ENCODE results near the gene GDAP1L1. TPM values are rescaled to one million over a fixed set of nuclear protein-coding genes. Genes with fewer than 3 reads are reported as not detected.

GDAP1L1 gene
- total RNA-seq (1 to 10 TPM in 1 of 5 donors, under 1 TPM in 1, not detected in 3; 0.29 to 1.5 TPM), polyA plus RNA-seq (1 to 10 TPM in 1 of 3 donors, under 1 TPM in 2; 0.25 to 1.1 (median 0.61) TPM)
- long read RNA-seq, donor 1, partial matches to known transcripts, result 0 of 1 reads
- long read RNA-seq, donor 1, other reads (novel, unspliced or antisense), result 0 of 1 reads
- long read RNA-seq, donor 2, partial matches to known transcripts, result 0 of 1 reads
- long read RNA-seq, donor 2, other reads (novel, unspliced or antisense), result 0 of 1 reads
- long read RNA-seq, donor 3, result 0 reads
- long read RNA-seq, donor 4, result 0 reads
- long read RNA-seq, donor 5, result 0 reads
- long read RNA-seq, donor 6, partial matches to known transcripts, result 0 of 2 reads
- long read RNA-seq, donor 6, other reads (novel, unspliced or antisense), result 0 of 2 reads
- long read RNA-seq, donor 7, partial matches to known transcripts, result 0 of 1 reads
- long read RNA-seq, donor 7, other reads (novel, unspliced or antisense), result 0 of 1 reads
- long read RNA-seq, donor 8, result 0 reads
- long read RNA-seq, donor 9, result 0 reads
- long read RNA-seq, donor 10, result 0 reads

- intact Hi-C loops (cut with DNase I; ENCODE audit: low total_unique reads), result no loop called here
- Histone ChIP-seq H3K36me3 (no peaks in the 10 kb centered on the region), H3K27me3 (peaks cover 0 to 37% (median 24%) of the 10 kb centered on the region in 3 donors), H3K4me1 (peaks cover 9 to 16% (median 12%) of the 10 kb centered on the region in 4 donors), H3K9me3 (no peaks in the 10 kb centered on the region), H3K27ac (no peak within 1 kb of the TSS), H3K4me3 (peak within 1 kb of the TSS; percentile 24 to 39 (median 34))
- 3 to 6% (median 5%) methylated on average over 11 to 32 of the region's 32 CpGs for WGBS, 5 donors
- DNase-seq, result peak in 1 of 2 donors; percentile 62
- TF ChIP-seq EP300 (IDR thresholded peaks at IDR 0.05) (no peak), CTCF (IDR thresholded peaks at IDR 0.05) (no peak), POLR2AphosphoS5 (IDR thresholded peaks at IDR 0.05) (no peak), POLR2A (IDR thresholded peaks at IDR 0.05) (no peak)
These were observed at the start of gene GDAP1L1 for GRCh38 chr20:44247131-44247571. TSS of gene GDAP1L1 (plus strand) at chr20:44247308. CDS start at chr20:44247335, 27 bp downstream.

GRCh38 chr20:44198872-44199271, 48.2 kb upstream of the GDAP1L1 start:
- H3K36me3 ChIP-seq, result peaks cover 54 to 77% (median 74%) of the 10 kb centered on the region in 4 donors
- no peaks in the 10 kb centered on the region for H3K9me3 ChIP-seq
- TF ChIP-seq POLR2AphosphoS5 (IDR thresholded peaks at IDR 0.05), result no peak
- no peak for TF ChIP-seq EP300 (IDR thresholded peaks at IDR 0.05)
- no peak for TF ChIP-seq CTCF (IDR thresholded peaks at IDR 0.05)
- no peak for TF ChIP-seq POLR2A (IDR thresholded peaks at IDR 0.05)
- DNase-seq, result no peak
- WGBS, 5 donors, result 82 to 87% (median 86%) methylated on average over 4 of the region's 4 CpGs
- intact Hi-C loops (cut with DNase I; ENCODE audit: low total_unique reads), result no loop called here
- peaks cover 2 to 39% (median 25%) of the 10 kb centered on the region in 4 donors for H3K4me1 ChIP-seq
- H3K4me3 ChIP-seq, result no peak overlapping the region
- H3K27ac ChIP-seq, result no peak overlapping the region
- H3K27me3 ChIP-seq, result no peaks in the 10 kb centered on the region

GRCh38 chr20:44199877-44200276, 47.2 kb upstream of the GDAP1L1 start:
- H3K4me3 ChIP-seq, result no peak overlapping the region
- 81 to 93% (median 91%) methylated on average over 4 of the region's 4 CpGs for WGBS, 5 donors
- peaks cover 54 to 82% (median 80%) of the 10 kb centered on the region in 4 donors for H3K36me3 ChIP-seq
- intact Hi-C loops (cut with DNase I; ENCODE audit: low total_unique reads), result no loop called here
- peak overlapping the region in 1 of 5 donors; percentile 43 for H3K27ac ChIP-seq
- peaks cover 11 to 49% (median 34%) of the 10 kb centered on the region in 4 donors for H3K4me1 ChIP-seq
- DNase-seq, result no peak
- H3K27me3 ChIP-seq, result no peaks in the 10 kb centered on the region
- H3K9me3 ChIP-seq, result no peaks in the 10 kb centered on the region
- TF ChIP-seq POLR2A (IDR thresholded peaks at IDR 0.05) (no peak), POLR2AphosphoS5 (IDR thresholded peaks at IDR 0.05) (no peak), CTCF (IDR thresholded peaks at IDR 0.05) (no peak), EP300 (IDR thresholded peaks at IDR 0.05) (no peak)

GRCh38 chr20:44200371-44200770, 46.7 kb upstream of the GDAP1L1 start:
- intact Hi-C loops (cut with DNase I; ENCODE audit: low total_unique reads), result no loop called here
- Histone ChIP-seq H3K9me3 (no peaks in the 10 kb centered on the region), H3K4me3 (no peak overlapping the region), H3K27ac (peak overlapping the region in 2 of 5 donors; percentile 15 to 43), H3K27me3 (no peaks in the 10 kb centered on the region), H3K36me3 (peaks cover 54 to 87% (median 84%) of the 10 kb centered on the region in 4 donors), H3K4me1 (peaks cover 13 to 54% (median 37%) of the 10 kb centered on the region in 4 donors)
- WGBS, 5 donors, result 70 to 83% (median 80%) methylated on average over 4 of the region's 4 CpGs
- TF ChIP-seq POLR2AphosphoS5 (IDR thresholded peaks at IDR 0.05), result no peak
- no peak for TF ChIP-seq POLR2A (IDR thresholded peaks at IDR 0.05)
- TF ChIP-seq EP300 (IDR thresholded peaks at IDR 0.05), result no peak
- no peak for TF ChIP-seq CTCF (IDR thresholded peaks at IDR 0.05)
- DNase-seq, result no peak

All from stomach (tissue), 19 donors.